ENCODE data around the gene TNFRSF12A.

- TF ChIP-seq SUZ12 (IDR thresholded peaks at IDR 0.05) (no peak), LEF1 (IDR thresholded peaks at IDR 0.05; ENCODE audit: borderline replicate concordance) (no peak), FOXK2 (IDR thresholded peaks at IDR 0.05) (no peak), TARDBP (IDR thresholded peaks at IDR 0.05) (no peak), FOXA1 (IDR thresholded peaks at IDR 0.05) (no peak), BHLHE40 (IDR thresholded peaks at IDR 0.05; ENCODE audit: borderline replicate concordance) (no peak), ARNT (IDR thresholded peaks at IDR 0.05) (no peak), HDGF (IDR thresholded peaks at IDR 0.05; ENCODE audit: borderline replicate concordance) (no peak), SP1 (IDR thresholded peaks at IDR 0.05) (no peak), FOXM1 (IDR thresholded peaks at IDR 0.05; ENCODE audit: borderline replicate concordance) (no peak), ELF4 (IDR thresholded peaks at IDR 0.05) (no peak)
These were observed 5.2 kb upstream of the TNFRSF12A start for GRCh38 chr16:3014971-3015370.

Measured in HEK293T (cell line).